H54 (cell line): ENCODE measurements around the gene SMYD5.
"Not testable (repeated sequence)": the region's sequence is repeated elsewhere in the genome, so short reads cannot be mapped to it uniquely, and the experiment has no call there.

ENCODE experiments used
- DNase-seq: peaks from one replicate; pipeline ENCODE4 v3.0.0; 2011; ENCODE audit warnings: low spot score, mixed read lengths; ENCODE audit not compliant: insufficient read length
- FAIRE-seq: peaks from 3 replicates; lab custom pipeline; 2011; peaks lifted over from hg19 to GRCh38; lab: Jason Lieb, UNC
- POLR2A ChIP-seq: IDR thresholded peaks from 2 replicates; pipeline ENCODE4 v1.6.1; 2011; ENCODE audit warnings: low read depth, mild to moderate bottlenecking, low read length

Gene SMYD5

GRCh38 chr2:73185965-73186364 is 28.1 kb upstream of the SMYD5 start:
- DNase-seq (no peak), FAIRE-seq (no peak)
- TF ChIP-seq POLR2A = no peak

DNA sequence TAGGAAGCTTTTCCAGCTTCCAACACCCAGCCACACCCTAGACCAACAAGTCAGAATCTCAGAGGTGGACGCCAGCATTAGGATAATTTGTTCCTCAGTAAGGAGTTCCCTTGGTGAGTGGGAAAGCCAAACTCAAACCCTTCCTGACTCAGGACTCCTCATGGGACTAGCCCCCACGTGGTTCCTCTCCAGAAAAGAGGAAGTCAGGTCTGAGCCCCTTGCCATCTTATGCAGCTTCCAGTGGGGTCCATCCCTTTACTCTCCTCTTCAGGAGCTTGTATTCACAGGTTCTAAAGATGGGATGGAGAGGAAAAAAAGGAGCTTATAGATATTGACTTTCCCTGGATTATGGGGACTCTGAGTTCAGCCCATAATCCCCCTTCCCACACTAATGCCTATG is 26.5 kb upstream of the SMYD5 start:
- DNase-seq = no peak
- no peak for TF ChIP-seq POLR2A
- no peak for FAIRE-seq

DNA sequence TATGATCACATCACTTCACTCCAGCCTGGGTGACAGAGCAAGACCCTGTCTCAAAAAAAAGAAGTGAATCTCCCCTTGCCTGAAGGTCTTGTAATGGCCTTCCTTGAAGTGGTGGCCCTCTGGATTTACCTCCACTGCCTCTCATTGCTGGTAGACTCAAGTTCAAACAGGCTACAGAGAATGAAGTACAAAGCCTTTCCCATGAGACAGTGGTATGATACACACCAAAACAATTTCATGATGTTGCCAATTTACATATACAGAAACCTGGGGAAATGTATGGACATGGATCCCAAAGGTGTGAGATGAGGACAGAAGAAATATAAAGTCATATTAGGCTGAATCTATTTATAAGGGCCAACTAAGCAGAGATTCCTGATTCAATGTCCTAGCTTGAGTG is 16.5 kb upstream of the SMYD5 start:
- DNase-seq (no peak), FAIRE-seq (no peak)
- TF ChIP-seq POLR2A = no peak

- DNase-seq, FAIRE-seq: not testable (repeated sequence)
These were observed 13.8 kb upstream of the SMYD5 start for GRCh38 chr2:73200281-73200680.

DNA sequence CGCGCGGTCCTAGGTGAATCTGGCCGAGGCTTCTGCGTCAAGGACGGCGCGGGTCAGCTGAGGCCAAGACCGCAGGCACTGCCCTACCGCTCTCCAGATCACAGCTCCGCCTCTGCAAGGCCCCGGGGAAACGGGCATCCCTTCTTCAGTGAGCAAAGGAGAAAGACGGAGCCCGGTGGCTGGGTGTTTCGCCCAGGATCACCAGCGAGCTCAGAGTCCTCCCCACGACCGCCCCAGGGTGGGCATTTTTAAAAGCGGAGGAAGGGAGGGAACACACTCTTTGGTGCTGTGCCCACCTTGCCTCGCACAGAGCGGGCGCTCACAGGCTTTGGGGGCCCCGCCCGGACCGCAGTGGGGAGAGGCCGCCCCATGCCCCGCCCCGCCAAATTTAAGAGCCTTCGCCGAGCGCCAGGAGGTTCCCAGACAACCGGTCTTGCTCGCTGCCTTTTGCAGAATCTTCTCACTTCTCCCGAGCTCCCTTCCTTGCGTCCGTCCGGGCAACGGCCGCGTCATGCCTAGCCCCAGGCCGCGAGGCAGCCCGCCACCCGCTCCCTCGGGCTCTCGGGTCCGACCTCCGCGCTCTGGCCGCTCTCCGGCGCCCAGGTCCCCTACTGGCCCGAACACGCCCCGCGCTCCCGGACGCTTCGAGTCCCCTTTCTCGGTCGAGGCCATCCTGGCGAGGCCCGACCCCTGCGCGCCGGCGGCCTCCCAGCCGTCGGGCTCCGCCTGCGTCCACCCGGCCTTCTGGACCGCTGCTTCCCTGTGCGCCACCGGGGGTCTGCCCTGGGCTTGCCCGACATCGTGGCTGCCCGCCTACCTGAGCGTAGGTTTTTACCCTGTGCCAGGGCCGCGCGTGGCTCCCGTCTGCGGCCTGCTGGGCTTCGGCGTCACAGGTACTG is 11.6 kb upstream of the SMYD5 start, which contains the start of gene NOTO:
TSS of gene NOTO (plus strand) at position 419 of the 899 bp plus-strand sequence. CDS start at position 512, 93 bp downstream.
- DNase-seq (no peak), FAIRE-seq (no peak)
- no peak for TF ChIP-seq POLR2A

- FAIRE-seq = no peak
- no peak for TF ChIP-seq POLR2A
These were observed 10.9 kb upstream of the SMYD5 start for GRCh38 chr2:73203055-73203681.

GRCh38 chr2:73205611-73206010 is 8.4 kb upstream of the SMYD5 start:
- FAIRE-seq (no peak), DNase-seq (no peak)
- no peak for TF ChIP-seq POLR2A

More at GRCh38 chr2:73203055-73203681, 10.9 kb upstream of the SMYD5 start:
- DNase-seq = no peak

DNA sequence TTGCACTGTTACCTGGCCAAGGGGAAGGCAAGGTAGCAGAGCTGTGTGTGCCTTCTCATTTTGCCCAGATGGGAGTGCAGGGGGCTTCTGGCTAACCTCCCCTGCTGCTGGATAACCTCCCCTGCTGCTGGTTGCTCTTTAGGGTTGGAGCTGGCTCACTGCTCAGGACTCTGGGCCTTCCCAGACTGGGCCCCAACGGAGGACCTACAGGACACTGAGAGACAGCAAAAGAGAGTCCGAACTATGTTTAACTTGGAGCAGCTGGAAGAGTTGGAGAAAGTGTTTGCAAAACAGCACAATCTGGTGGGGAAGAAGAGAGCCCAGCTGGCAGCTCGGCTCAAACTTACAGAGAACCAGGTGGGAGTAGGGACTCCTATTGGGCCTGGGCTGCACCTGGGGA is 5.8 kb upstream of the SMYD5 start:
- no peak for TF ChIP-seq POLR2A
- FAIRE-seq = no peak
- DNase-seq = no peak

GRCh38 chr2:73210019-73210418 is 4.0 kb upstream of the SMYD5 start:
- TF ChIP-seq POLR2A = no peak
- FAIRE-seq (no peak), DNase-seq (no peak)

DNA sequence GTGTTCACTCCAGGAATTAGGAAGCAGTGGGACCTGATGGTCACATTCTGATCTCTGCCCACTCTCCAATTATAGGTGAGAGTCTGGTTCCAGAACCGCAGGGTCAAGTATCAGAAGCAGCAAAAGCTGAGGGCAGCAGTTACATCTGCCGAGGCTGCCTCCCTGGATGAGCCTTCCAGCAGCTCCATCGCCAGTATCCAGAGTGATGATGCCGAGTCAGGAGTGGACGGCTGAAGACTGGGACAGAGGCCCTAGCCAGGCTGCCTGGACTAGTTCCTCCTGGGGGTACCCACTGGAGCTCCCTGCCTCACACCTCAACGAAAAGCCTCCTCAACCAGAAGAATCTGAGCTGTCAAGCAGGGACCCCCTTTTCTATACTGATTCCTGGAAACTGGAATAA is 3.3 kb upstream of the SMYD5 start:
- FAIRE-seq (no peak), DNase-seq (no peak)
- no peak for TF ChIP-seq POLR2A

DNA sequence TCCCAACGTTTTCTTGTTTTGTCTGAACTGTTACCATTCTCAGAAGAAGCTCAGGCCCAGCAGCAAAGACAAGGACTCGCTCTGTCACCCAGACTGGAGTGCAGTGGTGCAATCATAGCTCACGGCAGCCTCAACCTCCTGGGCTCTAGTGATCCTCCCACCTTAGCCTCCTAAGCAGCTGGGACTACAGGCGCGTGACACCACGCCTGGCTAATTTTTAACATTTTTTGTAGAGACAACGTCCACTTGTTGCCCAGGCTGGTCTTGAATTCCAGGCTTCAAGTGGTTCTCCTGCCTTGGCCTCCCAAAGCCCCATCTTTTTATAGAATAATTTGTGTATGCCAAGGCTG is 2.0 kb upstream of the SMYD5 start:
- FAIRE-seq = no peak
- TF ChIP-seq POLR2A = no peak
- no peak for DNase-seq

GRCh38 chr2:73212448-73213176 is 1.4 kb upstream of the SMYD5 start:
- no peak for TF ChIP-seq POLR2A
- DNase-seq = peak; percentile 77
- FAIRE-seq = no peak

DNA sequence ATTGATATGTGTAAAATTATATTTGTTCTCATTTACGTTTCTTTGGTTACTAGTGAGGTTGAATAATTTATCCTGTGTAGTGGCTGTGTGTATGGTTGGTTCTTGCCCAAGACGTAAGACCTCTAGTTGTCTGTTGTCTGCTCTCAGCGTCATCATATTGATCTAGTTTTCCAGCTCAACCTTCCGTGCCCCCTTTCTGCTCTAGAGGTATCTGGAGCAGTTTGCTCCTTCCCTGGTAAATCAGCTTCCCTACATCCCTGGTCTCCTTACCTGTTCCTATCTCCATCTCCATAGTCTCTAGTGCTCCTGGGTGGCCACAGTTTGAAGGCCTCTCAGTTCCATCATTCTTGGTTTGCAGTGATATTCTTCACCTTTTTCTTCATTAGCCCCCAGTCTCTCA is 1.2 kb downstream of the SMYD5 start:
- FAIRE-seq (no peak), DNase-seq (no peak)
- TF ChIP-seq POLR2A = no peak

- FAIRE-seq = no peak
- TF ChIP-seq POLR2A = no peak
- no peak for DNase-seq
These were observed 3.1 kb downstream of the SMYD5 start for GRCh38 chr2:73217160-73217559.
